ENCODE results near the gene RBBP4. TPM values are rescaled to one million over a fixed set of nuclear protein-coding genes. Genes with fewer than 3 reads are reported as not detected.
"Not testable (repeated sequence)": the region's sequence is repeated elsewhere in the genome, so short reads cannot be mapped to it uniquely, and the experiment has no call there.

RBBP4 gene
- total and polyA plus RNA-seq, 7 donors: 54.1 to 118 (median 91.8) TPM

- TF ChIP-seq POLR2AphosphoS5 (IDR thresholded peaks at IDR 0.05) (no peak), EP300 (IDR thresholded peaks at IDR 0.05) (no peak), POLR2A (IDR thresholded peaks at IDR 0.05) (no peak)
- TF ChIP-seq, protein P1, sequence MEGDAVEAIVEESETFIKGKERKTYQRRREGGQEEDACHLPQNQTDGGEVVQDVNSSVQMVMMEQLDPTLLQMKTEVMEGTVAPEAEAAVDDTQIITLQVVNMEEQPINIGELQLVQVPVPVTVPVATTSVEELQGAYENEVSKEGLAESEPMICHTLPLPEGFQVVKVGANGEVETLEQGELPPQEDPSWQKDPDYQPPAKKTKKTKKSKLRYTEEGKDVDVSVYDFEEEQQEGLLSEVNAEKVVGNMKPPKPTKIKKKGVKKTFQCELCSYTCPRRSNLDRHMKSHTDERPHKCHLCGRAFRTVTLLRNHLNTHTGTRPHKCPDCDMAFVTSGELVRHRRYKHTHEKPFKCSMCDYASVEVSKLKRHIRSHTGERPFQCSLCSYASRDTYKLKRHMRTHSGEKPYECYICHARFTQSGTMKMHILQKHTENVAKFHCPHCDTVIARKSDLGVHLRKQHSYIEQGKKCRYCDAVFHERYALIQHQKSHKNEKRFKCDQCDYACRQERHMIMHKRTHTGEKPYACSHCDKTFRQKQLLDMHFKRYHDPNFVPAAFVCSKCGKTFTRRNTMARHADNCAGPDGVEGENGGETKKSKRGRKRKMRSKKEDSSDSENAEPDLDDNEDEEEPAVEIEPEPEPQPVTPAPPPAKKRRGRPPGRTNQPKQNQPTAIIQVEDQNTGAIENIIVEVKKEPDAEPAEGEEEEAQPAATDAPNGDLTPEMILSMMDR (IDR thresholded peaks at IDR 0.05): no peak
- Histone ChIP-seq H3K4me3 (no peak overlapping the region), H3K9me3 (no peaks in the 10 kb centered on the region), H3K27me3 (no peaks in the 10 kb centered on the region), H3K4me1 (peaks cover 0 to 28% (median 17%) of the 10 kb centered on the region in 4 donors), H3K27ac (no peak overlapping the region), H3K36me3 (no peaks in the 10 kb centered on the region)
- no peak for DNase-seq
- intact Hi-C loops (cut with DNase I): no loop called here
- WGBS, 2 donors: 84 to 88% methylated on average over 2 of the region's 2 CpGs
Measured at GRCh38 chr1:32709075-32709474, 58.1 kb downstream of the RBBP4 start.

DNA sequence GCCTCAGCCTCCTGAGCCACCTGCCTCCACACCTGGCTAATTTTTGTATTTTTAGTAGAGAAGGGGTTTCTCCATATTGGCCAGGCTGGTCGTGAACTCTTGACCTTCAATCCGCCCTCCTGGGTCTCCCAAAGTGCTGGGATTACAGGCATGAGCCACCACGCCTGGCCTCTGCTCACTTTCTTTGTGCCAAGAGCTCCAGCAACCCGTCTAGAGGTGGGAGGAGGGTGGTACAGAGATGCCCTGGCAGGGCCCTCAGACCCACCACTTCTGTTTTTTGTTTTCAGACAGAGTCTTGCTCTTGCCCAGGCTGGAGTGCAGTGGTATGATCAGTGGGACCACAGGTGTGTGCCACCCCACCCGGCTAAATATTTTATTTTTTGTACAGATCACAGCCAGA lies 58.5 kb downstream of the RBBP4 start:
- Histone ChIP-seq H3K27ac (no peak overlapping the region), H3K27me3 (no peaks in the 10 kb centered on the region), H3K9me3 (no peaks in the 10 kb centered on the region), H3K4me3 (no peak overlapping the region), H3K4me1 (peaks cover 0 to 24% (median 14%) of the 10 kb centered on the region in 4 donors), H3K36me3 (no peaks in the 10 kb centered on the region)
- TF ChIP-seq POLR2A (IDR thresholded peaks at IDR 0.05) (no peak), POLR2AphosphoS5 (IDR thresholded peaks at IDR 0.05) (no peak), EP300 (IDR thresholded peaks at IDR 0.05) (no peak)
- TF ChIP-seq, protein P1 (IDR thresholded peaks at IDR 0.05): no peak
- WGBS, 2 donors: 64 to 78% methylated on average over 5 of the region's 5 CpGs
- intact Hi-C loops (cut with DNase I): no loop called here
- no peak for DNase-seq

- H3K27ac ChIP-seq, H3K9me3 ChIP-seq, H3K4me3 ChIP-seq, H3K27me3 ChIP-seq, DNase-seq, H3K36me3 ChIP-seq: not testable (repeated sequence)
- H3K4me1 ChIP-seq: peaks cover 0 to 16% (median 6%) of the 10 kb centered on the region in 4 donors
- WGBS, 2 donors: 80 to 82% methylated on average over 4 of the region's 4 CpGs
- intact Hi-C loops (cut with DNase I): loop anchor here (5.0 kb wide), 1 partner anchor 161 kb away; the partner anchor contains the start of gene FNDC5
Measured at GRCh38 chr1:32711221-32711620, 60.2 kb downstream of the RBBP4 start.

- Histone ChIP-seq H3K27ac (no peak overlapping the region), H3K36me3 (no peaks in the 10 kb centered on the region), H3K9me3 (no peaks in the 10 kb centered on the region), H3K4me1 (peaks cover 0 to 7% (median 0%) of the 10 kb centered on the region in 4 donors), H3K4me3 (no peak overlapping the region), H3K27me3 (no peaks in the 10 kb centered on the region)
- 89 to 94% methylated on average over 10 of the region's 10 CpGs for WGBS, 2 donors
- TF ChIP-seq POLR2AphosphoS5 (IDR thresholded peaks at IDR 0.05) (no peak), POLR2A (IDR thresholded peaks at IDR 0.05) (no peak), EP300 (IDR thresholded peaks at IDR 0.05) (no peak)
- TF ChIP-seq, protein P1 (IDR thresholded peaks at IDR 0.05): no peak
- intact Hi-C loops (cut with DNase I): loop anchor here (5.0 kb wide), 1 partner anchor 159 kb away; the partner anchor contains the start of gene FNDC5
- no peak for DNase-seq
Measured at GRCh38 chr1:32713081-32713480, 62.1 kb downstream of the RBBP4 start.

DNA sequence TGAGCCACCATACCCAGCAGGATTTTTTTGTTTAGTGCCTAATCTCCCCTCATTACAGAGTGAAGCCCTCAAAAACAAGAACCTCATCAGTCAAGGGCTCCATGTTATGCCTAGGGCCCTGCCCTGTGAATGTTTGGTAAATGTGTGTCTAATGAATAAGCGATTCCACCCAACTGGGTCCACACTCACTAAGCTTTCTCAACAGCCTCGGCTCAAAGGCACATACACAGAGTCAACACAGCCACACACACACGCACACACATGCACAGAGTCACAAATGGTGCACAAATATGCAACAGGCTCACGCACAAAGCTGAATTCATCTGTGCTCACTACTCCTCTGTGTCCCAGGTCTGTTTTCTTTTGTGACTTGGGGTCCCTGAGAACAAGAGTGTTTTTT lies 63.3 kb downstream of the RBBP4 start:
- no peaks in the 10 kb centered on the region for H3K36me3 ChIP-seq
- WGBS, 2 donors: 58 to 80% methylated on average over 4 of the region's 4 CpGs
- TF ChIP-seq EP300 (IDR thresholded peaks at IDR 0.05): no peak
- no peak for TF ChIP-seq POLR2A (IDR thresholded peaks at IDR 0.05)
- no peak for TF ChIP-seq POLR2AphosphoS5 (IDR thresholded peaks at IDR 0.05)
- TF ChIP-seq, protein P1 (IDR thresholded peaks at IDR 0.05): no peak
- H3K27me3 ChIP-seq: no peaks in the 10 kb centered on the region
- no peak overlapping the region for H3K27ac ChIP-seq
- DNase-seq: no peak
- intact Hi-C loops (cut with DNase I): loop anchor here (5.0 kb wide), 1 partner anchor 158 kb away; the partner anchor contains the start of gene FNDC5
- no peaks in the 10 kb centered on the region for H3K9me3 ChIP-seq
- no peak overlapping the region for H3K4me3 ChIP-seq
- H3K4me1 ChIP-seq: peaks cover 0 to 7% (median 0%) of the 10 kb centered on the region in 4 donors
